Calu3 (cell line): Measurements from ENCODE around the gene MED23. TPM values are rescaled to one million over a fixed set of nuclear protein-coding genes. Genes with fewer than 3 reads are reported as not detected.

ENCODE experiments used
- BruUV-seq: library from RNA; stranded (reverse); fragments of 400-500 nt; replicated peaks from 2 replicates; lab custom pipeline; 2021; lab: Mats Ljungman, UMichigan
- CTCF ChIA-PET: fragments of 300-600 bp; sonication (Branson Sonifier 250); formaldehyde crosslinking; loops from one replicate; lab custom pipeline; 2022; ENCODE audit warnings: antibody characterized with exemption; lab: Charles Lee
- DNase-seq: peaks from one replicate; pipeline ENCODE4 v3.0.0; 2022
- H3K27ac Mint-ChIP-seq: one replicate; pipeline ENCODE4 v1.8.0; 2022; ENCODE audit warnings: mixed read lengths; ENCODE audit not compliant: unreplicated experiment
- H3K27me3 Mint-ChIP-seq: one replicate; pipeline ENCODE4 v1.8.0; 2022; ENCODE audit warnings: mixed read lengths; ENCODE audit not compliant: unreplicated experiment
- H3K36me3 Mint-ChIP-seq: one replicate; pipeline ENCODE4 v1.8.0; 2022; ENCODE audit warnings: mild to moderate bottlenecking, moderate library complexity, mixed read lengths; ENCODE audit not compliant: insufficient read depth, unreplicated experiment
- H3K4me1 Mint-ChIP-seq: one replicate; pipeline ENCODE4 v1.8.0; 2022; ENCODE audit warnings: mild to moderate bottlenecking, low read depth, mixed read lengths; ENCODE audit not compliant: unreplicated experiment
- H3K4me3 Mint-ChIP-seq: one replicate; pipeline ENCODE4 v1.8.0; 2022; ENCODE audit warnings: mild to moderate bottlenecking, low read depth, moderate library complexity, mixed read lengths; ENCODE audit not compliant: unreplicated experiment
- H3K9me3 Mint-ChIP-seq: one replicate; pipeline ENCODE4 v1.8.0; 2022; ENCODE audit warnings: low read depth, mixed read lengths; ENCODE audit not compliant: unreplicated experiment
- intact Hi-C: fragments of 100-400 bp; cut with micrococcal nuclease; formaldehyde crosslinking; loops from one replicate; pipeline ENCODE4 v1.10.0; 2022; ENCODE audit not compliant: unreplicated experiment
- total RNA-seq: library from RNA; stranded (reverse); gene quantifications from 2 replicates; pipeline ENCODE4 v1.2.3, GENCODE V29; 2022
- TF ChIP-seq, protein P1 (sequence below): fragments of 200-600 bp; IDR thresholded peaks from one replicate; pipeline ENCODE4 v1.8.0; 2022; ENCODE audit warnings: antibody characterized with exemption; ENCODE audit not compliant: unreplicated experiment

The MED23 gene
- total RNA-seq, 1 experiment from 2014 or later = 31.0 TPM

DNA sequence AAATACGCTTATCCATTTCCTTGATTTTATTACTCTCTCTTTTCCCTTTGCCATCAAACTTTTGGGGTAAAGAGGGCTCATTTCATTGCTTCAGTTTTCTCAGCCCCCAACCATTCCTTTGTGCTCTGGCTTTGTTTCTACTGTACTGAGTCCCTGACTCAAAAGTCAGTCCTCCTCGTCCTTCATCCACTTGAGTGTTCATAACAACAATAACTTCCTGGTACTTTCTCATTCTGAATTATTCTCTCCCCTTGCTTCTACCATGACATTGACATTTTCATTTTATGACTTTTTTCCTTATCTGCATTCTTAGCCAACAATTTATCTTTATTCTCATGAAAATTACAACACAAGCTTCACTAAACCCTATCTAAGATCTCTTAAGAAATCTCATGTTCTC lies 10.0 kb upstream of the MED23 start:
- CTCF ChIA-PET = interaction anchor here (0.7 kb wide), 1 partner anchor 15 kb away, joined by 3 read pairs; no protein-coding TSS in a partner anchor
- no TSS peak for BruUV-seq
- Mint-ChIP-seq H3K9me3 (no peaks in the 10 kb centered on the region), H3K4me1 (no peaks in the 10 kb centered on the region), H3K27me3 (no peaks in the 10 kb centered on the region), H3K27ac (no peak overlapping the region), H3K36me3 (no peaks in the 10 kb centered on the region), H3K4me3 (no peak overlapping the region)
- DNase-seq = no peak
- intact Hi-C loops = no loop called here
- TF ChIP-seq, protein P1, sequence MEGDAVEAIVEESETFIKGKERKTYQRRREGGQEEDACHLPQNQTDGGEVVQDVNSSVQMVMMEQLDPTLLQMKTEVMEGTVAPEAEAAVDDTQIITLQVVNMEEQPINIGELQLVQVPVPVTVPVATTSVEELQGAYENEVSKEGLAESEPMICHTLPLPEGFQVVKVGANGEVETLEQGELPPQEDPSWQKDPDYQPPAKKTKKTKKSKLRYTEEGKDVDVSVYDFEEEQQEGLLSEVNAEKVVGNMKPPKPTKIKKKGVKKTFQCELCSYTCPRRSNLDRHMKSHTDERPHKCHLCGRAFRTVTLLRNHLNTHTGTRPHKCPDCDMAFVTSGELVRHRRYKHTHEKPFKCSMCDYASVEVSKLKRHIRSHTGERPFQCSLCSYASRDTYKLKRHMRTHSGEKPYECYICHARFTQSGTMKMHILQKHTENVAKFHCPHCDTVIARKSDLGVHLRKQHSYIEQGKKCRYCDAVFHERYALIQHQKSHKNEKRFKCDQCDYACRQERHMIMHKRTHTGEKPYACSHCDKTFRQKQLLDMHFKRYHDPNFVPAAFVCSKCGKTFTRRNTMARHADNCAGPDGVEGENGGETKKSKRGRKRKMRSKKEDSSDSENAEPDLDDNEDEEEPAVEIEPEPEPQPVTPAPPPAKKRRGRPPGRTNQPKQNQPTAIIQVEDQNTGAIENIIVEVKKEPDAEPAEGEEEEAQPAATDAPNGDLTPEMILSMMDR = no peak

DNA sequence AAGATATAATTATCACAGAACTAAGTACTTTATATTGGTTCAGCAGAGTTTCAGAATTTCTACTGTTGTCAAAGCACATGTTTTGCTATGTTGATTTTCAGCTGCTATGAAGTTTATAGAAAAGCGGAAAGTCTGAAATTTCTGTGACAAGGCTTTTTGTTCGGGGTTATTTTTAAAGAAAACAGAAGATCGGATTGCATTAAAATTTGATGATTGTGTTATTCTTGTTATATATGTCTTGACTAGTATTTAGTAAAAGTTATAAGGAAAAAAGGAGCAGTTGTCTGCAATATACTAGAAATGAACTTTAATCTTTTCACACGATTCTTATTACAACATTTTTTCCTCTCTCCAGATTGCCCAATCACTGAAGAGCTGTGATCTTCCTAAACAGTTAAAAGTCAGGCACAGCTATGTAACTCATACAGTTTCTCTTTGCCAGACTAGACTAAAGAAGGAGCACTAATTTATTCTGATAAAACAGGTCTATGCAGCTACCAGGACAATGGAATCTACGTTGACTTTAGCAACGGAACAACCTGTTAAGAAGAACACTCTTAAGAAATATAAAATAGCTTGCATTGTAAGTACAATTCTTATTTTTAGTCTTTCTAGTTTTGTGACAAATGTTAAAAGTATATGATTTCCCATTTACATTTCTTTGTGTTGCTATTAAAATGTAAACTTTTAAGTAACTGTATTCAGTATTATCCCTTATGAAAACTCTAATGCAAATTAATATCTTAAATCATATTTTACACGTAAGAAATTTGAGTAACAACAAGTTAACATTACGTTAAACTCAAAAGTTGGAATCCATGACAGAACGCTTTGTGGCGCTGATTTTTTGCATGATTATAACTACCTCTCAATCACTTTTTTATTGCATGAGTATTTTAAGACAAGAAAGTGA lies 9.1 kb upstream of the MED23 start, which contains the start of gene ENPP3:
Gene ENPP3 (plus strand): TSS at position 423 of the 913 bp plus-strand sequence. CDS start 83 bp downstream, at position 506.
- Mint-ChIP-seq H3K9me3 (no peaks in the 10 kb centered on the region), H3K4me3 (no peak within 1 kb of the TSS), H3K27me3 (peaks cover 1% of the 10 kb centered on the region), H3K4me1 (no peaks in the 10 kb centered on the region), H3K36me3 (no peaks in the 10 kb centered on the region), H3K27ac (no peak within 1 kb of the TSS)
- intact Hi-C loops = no loop called here
- no peak for DNase-seq
- no TSS peak for BruUV-seq
- TF ChIP-seq, protein P1 = no peak
- CTCF ChIA-PET = interaction anchor here (0.5 to 1.2 kb wide), 2 partner anchors 9 to 91 kb away, joined by 4 to 5 read pairs; partner anchors contain the start of gene MED23

DNA sequence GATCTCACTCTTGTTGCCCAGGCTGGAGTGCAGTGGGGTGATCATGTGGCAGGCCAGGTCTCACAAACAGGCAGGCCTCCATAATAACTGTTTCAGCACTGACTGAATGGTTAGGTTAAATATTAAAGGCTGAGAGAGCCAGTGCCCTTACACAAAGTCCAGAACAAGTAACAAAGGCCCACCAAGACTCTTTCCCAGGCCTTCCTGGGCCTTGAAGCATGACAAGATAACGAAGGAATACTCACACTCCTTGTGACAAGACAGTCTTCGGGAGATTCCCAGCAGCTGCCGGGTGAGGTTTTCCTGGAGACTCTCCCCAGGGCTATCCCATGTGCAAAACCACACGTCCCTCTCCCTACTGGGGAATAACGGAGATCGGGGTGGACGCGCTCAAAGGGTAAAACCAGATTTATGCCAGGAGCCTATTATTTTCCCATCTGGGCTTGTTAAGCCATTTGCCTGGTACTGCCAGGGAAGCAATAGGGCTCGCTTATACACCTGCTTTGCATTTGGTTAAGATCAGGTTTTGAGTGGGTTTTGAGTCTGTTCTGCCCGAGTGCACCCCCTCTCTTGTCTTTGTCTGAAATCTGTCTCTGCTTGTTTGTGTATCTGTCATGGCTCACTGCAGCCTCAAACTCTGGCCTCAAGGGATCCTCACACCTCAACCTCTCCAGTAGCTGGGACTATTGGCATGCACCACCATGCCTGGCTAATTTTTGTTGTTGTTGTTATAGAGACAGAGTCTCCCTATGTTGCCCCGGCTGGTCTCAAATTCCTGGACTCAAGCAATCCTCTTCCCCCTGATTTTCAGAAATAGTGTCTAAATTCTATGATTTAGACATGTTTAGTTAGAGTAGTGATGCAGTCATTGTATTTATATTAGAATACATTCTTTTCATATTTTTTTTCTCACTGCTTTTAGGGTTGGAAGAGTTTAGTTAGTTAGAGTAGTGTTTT lies 7.6 kb upstream of the MED23 start:
- no peaks in the 10 kb centered on the region for H3K9me3 Mint-ChIP-seq
- H3K27ac Mint-ChIP-seq = no peak overlapping the region
- peaks cover 14% of the 10 kb centered on the region for H3K27me3 Mint-ChIP-seq
- TF ChIP-seq, protein P1 = no peak
- CTCF ChIA-PET = interaction anchor here (0.5 kb wide), 1 partner anchor 13 kb away, joined by 3 read pairs; no protein-coding TSS in a partner anchor
- H3K36me3 Mint-ChIP-seq = no peaks in the 10 kb centered on the region
- no peak overlapping the region for H3K4me3 Mint-ChIP-seq
- BruUV-seq = no TSS peak
- DNase-seq = no peak
- H3K4me1 Mint-ChIP-seq = peaks cover 9% of the 10 kb centered on the region
- intact Hi-C loops = no loop called here

DNA sequence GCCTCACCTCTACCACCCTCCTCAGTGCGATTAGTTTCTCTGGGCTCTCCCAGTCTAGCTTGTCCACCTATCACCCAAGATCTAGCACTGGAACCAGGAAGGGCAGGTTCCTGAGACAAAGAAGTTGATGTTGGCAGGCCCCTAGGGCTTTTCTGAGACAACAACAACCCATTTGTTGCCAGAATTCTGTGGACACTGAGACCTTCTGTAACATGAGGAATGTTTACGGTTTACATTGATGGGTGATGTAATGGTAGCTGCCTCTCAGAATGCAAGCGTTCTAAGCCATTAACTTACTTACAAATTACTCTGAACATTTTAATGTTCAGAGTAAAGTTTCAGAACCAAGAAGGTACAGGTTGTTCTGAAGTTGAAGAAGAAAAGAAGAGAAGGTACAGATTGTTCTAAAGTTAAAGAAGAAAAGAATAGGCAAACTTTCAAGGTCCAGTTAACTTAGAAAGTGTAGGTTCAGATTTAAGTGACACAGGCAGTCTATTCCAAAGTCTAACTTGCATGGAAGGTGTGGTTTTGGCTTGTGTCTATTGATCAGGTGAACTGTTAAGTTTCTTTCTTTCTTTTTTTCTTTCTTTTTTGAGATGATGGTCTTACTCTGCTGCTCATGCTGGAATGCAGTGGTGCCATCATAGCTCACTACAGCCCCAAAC lies 3.7 kb upstream of the MED23 start:
- intact Hi-C loops = no loop called here
- Mint-ChIP-seq H3K27me3 (peaks cover 14% of the 10 kb centered on the region), H3K36me3 (peaks cover 16% of the 10 kb centered on the region), H3K9me3 (no peaks in the 10 kb centered on the region), H3K27ac (no peak overlapping the region), H3K4me3 (no peak overlapping the region), H3K4me1 (peaks cover 9% of the 10 kb centered on the region)
- CTCF ChIA-PET = no interaction called here
- DNase-seq = no peak
- no TSS peak for BruUV-seq
- TF ChIP-seq, protein P1 = no peak
